GM21529 (cell line): ENCODE results near the gene NPAS1.
A peak's percentile ranks its signal among the peaks of the same experiment; 100 is the strongest.
"Not testable (repeated sequence)": the region's sequence is repeated elsewhere in the genome, so short reads cannot be mapped to it uniquely, and the experiment has no call there.

Experiments
- ATAC-seq: cut with Tn5 transposase; IDR thresholded peaks from one replicate; pipeline ENCODE4 v1.9.1; 2021; ENCODE audit not compliant: unreplicated experiment

NPAS1 gene

DNA sequence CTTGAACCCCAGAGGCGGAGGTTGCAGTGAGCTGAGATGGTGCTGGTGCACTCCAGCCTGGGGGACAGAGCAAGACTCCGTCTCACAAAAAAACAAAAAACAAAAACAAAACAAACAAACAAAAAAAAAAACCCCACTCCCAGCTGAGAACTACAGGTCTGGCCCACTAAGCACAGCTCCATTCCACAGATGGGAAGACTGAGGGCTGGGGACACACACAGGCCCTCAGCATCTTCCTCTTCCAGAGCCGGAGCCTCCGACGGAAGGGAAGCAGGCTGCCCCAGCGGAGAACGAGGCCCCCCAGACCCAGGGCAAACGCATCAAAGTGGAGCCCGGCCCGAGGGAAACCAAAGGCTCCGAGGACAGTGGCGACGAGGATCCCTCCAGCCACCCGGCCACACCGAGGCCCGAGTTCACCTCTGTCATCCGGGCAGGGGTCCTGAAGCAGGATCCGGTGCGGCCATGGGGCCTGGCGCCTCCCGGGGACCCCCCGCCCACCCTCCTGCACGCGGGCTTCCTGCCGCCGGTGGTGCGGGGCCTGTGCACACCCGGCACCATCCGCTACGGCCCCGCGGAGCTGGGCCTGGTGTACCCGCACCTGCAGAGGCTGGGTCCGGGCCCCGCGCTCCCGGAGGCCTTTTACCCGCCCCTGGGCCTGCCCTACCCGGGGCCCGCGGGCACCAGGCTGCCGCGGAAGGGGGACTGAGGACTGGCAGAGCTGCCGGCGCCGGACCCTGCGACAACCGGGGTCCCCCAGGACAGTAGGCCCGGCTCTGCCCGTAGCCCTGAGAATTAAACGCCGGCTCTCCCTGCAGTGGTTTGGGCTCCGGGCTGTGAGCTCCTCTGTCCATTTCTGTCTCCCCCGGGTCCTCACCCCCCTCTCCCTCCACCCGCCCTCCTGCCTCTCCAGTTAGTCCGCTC, 25.6 kb downstream of the NPAS1 start:
- no peak for ATAC-seq

DNA sequence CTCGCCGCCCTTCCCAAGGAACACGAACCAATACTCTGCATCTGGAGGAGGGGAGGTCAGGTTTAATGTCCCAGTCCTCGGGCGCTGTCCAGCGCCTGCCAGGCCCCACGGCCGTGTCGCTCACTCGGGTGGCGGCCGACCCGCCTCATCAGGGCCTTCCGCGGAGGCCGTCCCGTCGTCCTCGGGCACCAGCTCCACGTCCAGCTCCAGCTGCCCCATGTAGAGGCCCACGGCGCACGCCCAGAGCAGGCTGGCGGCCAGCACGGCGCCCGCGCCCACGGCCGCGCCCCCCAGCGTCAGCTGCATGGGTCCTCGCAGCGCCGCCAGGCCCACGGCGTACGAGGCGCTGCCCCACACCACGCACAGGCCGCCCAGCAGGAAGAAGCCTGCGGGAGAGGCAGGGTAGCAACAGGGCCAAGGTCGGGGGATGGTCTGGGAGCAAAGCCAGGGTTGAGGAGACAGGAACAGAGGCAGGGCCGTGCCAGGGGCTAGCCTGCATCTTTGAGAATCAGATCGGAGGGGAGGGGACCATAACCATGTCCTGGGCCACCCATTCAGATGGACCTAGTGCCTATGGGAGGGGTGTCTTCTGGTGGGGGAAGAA, 26.3 kb downstream of the NPAS1 start:
- ATAC-seq, result no peak

DNA sequence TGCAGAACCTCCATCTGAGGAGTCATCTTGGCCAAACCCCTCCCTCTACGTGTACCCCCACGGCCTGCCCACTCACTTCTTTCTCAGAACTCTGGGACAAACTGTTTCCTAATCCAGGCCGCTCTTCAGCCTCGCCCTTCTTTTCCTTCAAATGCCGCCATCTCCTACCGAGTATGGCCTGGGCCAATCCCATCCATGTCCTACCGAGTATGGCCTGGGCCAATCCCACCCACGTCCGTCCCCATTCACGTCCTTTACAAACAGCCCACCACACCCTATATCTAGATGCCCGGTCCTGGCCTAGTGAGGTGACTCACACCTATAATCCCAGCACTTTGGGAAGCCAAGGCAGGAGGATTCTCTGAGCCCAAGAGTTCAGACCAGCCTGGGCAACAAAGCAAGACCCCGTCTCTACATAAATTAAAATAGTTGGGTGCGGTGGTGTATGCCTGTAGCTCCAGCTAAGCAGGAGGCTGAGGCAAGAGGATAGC, 27.7 kb downstream of the NPAS1 start:
- no peak for ATAC-seq

DNA sequence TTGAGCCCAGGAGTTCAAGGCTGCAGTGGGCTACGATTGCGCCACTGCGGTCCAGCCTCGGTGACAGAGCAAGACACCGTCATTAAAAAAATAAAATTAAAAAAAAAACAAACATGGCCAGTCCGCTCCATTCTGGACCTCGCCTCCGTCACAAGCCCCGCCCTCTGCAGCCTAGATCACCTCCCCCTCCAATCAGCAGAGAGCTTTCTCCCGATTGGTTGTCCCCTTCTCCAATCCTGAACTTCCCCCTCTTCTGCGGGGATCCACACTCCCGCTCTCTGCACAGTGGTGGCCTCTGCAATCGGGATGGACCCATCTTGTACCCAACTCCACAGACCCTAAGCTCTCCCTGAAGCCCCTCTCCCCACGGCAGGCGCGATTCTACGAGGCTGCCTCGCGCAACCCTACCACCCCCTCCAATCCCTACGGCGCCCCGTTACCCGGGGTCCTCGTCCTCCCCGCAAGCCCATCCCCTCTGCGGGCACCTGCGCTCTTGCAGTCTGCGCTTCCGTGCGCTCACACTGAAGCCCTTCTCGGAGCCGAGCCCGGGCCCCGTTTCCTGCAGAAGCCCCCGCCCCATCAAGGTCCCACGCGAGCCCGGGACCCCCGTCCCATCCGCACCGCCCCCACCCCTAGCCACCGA, 28.2 kb downstream of the NPAS1 start:
- ATAC-seq, result peak; percentile 50

DNA sequence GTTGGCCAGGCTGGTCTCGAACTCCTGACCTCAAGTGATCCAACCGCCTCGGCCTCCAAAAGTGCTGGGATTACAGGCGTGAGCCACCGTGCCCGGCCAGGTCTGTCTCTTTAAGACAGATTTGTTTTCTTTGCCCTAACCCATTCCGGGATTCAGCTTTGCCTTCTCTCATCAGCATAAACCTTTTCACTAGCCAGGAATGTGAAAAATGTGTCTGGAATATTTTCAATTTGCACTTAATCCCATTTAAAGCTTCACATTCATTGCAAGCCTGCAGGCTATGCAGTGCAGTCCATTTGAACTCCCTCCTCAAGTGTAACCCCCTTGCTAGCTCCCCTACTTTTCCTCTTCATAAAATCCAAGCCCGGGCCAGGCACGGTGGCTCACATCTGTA, 29.7 kb downstream of the NPAS1 start:
- no peak for ATAC-seq

DNA sequence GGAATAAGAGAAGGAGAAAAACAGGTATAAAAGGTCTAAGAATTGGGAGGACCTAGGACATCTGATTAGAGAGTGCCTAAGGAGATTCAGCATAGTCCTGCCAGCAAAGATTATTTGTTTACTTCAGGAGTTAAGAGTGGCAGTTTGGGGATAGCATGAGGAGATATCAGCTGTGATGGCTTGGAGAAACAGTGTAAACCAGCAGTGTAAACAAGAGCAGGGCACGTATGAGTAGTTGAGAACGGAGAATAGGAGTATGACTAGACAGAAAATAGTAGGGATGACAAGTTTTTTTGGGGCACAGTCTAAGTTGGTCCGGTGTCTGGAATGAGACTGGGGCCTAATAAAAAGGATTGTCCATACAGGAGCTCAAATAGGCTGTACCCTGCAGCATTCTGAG, 30.9 kb downstream of the NPAS1 start:
- ATAC-seq, result not testable (repeated sequence)

DNA sequence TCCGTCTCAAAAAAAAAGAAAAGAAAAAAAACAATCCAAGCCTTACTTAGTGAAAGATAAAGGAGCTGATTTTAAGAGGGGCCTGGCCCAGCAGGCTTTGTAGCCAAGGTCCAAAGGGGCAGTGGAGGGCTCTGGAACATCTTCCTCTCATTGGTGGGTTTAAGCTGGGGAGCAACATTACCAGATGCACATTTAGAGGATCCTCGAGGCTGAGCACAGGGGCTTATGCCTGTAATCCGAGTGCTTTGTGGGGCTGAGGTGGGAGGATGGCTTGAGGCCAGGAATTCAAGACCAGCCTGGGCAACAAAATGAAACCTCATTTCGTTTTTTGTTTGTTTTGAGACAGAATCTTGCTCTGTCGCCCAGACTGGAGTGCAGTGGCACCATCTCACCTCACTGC, 36.8 kb downstream of the NPAS1 start:
- no peak for ATAC-seq

DNA sequence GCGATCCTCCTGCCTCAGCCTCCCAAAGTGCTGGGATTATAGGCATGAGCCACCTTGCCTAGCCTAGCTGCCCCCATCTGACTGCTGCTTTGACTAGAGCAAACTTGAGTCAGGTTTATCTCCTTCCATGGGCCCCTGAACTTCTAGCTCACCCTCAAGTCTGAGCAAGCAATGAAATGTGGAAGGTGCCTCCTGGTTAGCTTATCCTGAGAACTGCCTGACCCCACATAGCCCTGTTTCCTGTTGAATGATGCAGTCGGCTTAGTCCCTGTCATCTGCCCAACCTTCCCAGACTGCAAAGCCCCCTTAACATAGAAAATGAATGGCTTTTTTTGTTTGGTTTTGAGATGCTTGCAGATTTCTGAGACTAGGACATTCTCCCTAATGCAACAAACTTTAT, 37.7 kb downstream of the NPAS1 start:
- no peak for ATAC-seq

DNA sequence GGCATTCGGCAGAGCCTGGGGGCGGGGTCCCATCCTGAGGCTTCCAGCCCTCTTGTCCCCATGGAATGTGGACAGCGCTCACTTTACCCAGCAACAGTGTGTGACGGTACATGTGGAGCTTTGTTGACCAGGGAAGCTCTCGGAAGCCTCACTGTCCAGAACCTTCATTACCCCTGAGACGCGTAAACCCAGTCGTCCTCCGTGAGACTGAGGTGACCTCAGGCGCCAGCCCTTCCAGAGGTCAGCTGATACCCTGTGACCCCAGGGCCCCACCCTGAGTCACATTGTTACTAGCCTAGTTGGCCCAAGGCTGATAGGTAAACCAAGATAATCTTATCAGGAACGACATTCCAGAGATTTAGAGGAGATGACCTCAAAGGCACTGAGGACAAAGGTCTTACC, 39.0 kb downstream of the NPAS1 start:
- no peak for ATAC-seq

DNA sequence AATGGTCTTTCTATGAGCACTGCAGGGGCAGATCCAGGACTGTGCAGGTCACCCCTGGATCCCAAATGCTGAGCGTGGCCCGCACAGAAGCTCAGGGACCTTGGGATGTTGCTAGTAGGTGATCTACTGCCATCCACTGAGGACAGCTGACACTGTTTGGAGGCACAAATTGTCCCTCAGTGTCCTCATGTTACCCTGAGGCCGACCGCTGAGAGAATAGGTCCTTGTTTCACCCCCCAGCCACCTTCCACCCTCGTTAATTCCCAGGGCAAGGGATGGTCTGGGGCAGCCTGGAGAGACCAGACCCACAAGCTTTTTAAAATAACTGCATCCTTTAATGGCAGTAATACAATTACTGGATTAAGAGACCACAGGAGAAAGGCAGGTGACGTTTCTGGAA, 44.2 kb downstream of the NPAS1 start:
- ATAC-seq, result no peak

DNA sequence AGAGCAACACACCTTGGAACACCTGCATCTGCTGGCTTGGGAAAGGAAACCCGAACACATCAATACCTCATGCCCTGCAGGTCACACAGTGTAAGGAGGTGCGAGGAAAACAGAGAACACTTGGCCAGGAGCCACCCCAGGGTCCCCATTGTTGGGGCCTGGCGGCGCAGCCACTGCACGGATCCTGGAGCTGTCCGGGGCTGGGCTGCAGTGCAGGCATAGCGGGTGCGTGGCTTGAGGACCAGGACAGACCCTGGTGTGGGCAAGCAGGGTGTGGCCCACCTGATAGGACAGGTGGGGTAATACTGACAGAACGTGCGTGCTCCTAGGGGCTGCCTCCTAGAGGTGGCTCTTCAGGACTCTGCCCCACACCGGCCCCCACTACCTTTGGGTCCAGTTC, 45.6 kb downstream of the NPAS1 start:
- no peak for ATAC-seq

DNA sequence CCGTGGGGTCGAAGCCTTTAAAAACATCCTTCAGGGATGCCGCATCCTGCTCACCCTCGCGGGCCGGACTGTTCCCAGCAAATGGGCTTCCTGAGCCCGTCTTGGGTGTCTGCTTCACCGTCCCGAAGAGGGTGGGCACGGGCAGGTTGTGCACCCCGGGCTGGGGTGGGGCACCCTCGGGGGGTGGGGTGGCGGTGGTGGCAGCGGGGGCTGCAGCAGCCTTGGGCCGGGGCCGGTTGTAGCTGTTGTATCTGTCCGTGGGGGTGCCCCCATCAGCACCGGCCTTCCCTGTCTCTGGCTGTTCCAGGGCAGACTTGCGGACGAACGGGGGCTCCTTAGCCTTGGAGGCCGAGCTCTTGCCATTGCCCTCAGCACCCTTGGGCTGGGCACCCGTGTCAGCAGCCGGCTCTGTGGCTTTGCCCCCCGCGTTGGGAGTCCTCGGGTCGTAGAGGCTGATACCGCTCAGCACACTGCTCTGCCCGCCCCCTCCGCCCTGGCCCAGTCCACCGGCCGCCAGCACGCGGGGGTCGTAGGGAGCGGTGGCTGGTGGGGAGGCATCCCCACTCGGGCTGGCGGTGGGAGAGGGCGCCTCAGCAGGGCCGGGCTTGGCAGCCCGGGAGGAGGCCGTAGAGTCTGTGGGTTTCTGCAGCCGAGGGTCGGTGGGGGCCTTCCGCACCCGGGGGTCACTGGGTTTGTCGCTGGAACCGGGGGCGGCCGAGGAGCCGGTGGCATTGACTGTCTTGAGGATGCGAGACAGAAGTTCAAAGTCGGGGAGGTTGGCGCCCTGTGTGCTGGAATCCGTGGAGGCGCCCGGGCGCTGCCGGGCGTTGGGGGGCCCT, 47.0 kb downstream of the NPAS1 start:
- ATAC-seq, result no peak

DNA sequence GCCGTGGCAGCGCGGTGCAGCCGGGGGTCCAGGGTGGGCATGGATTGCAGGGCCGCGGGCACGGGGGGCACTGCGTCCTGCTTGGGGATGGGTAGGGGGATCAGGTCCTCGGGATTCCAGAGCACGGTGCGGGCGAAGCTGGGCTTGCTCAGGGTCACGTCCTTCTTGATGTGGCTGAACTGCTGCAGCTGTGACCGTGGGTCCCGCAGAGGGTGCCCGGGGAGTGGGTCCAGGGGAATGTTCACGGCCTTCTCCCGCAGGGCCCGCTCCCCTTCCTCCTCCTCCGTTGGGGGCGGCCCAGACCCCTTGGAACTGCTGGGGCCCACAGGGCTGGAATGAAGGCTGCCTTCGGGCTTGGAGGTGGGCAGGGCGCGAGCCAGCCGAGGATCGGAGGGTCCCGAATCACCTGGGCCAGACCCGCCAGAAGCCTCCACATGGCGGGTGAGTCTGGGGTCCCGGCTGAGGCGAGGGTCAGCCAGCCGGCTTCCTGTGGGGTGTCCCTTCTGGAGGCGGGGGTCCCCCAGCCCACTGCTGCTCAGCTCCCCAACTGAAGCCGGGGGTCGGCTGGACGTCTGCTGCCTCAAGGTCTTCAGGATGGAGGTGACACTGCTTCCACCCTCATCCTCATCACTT, 47.7 kb downstream of the NPAS1 start:
- ATAC-seq, result no peak

DNA sequence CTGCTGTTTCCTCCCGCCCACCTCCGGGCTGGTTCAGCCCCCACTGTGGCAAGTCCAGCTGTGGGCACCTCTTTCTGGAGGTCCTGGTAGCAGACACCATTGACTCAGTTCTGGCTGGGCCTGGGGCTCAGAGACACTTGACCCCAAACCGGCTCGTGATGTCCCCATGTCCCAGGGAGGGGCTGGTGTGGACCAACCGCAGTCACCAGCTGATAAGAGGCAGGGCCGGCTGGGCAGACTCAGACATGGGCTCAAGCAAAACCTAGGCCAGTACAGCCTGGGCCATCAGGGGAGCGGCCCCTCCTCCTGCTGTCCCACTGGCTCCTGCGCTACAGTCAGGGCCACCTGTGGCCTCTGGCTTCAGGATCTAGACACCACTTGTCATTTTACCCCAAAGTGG, 48.6 kb downstream of the NPAS1 start:
- no peak for ATAC-seq

DNA sequence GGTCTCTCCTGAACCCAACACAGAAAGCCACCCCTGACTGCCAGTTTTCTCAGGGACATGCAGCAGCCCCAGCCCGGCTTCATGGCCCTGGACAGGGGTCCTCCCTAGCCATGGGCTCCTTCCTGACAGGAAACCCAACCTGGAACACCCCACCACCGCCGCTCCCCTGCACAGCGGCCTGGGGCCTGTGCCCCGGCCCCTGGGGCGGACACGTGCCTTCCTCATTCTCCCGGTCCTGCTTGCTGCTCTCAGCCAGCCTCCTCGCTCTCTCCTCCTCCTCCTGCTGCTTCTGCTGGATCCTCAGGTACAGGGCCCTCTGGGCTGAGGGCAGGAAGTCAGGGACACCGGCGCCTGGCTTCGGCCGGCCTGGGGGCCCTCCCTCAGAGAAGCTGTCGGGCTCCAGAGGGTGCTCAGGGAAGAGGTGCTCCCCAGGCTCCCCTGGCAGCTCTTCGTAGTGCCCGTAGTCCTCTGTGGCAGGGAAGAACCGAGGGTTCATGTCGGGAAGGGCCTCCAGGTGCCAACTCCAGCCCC, 49.3 kb downstream of the NPAS1 start:
- ATAC-seq, result no peak

DNA sequence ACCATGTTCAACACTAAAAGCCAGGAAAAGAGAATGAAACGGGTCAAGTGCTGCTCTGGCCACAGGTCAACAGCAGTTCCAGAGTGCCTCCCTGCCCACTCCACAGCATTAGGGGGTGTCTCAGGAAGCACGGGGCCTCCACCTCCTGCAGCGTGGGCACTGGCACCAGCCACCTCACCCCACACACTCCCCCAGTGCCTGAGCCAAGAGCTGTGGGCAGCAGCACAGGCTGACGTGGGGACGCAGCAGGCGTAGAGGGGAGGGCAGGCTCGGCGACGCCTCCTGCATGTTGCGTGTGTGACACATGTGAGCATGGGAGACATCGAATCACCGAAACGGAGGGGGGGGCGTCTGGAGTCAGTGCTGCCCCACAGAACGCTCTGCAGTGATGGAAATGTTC, 50.2 kb downstream of the NPAS1 start:
- ATAC-seq, result no peak

DNA sequence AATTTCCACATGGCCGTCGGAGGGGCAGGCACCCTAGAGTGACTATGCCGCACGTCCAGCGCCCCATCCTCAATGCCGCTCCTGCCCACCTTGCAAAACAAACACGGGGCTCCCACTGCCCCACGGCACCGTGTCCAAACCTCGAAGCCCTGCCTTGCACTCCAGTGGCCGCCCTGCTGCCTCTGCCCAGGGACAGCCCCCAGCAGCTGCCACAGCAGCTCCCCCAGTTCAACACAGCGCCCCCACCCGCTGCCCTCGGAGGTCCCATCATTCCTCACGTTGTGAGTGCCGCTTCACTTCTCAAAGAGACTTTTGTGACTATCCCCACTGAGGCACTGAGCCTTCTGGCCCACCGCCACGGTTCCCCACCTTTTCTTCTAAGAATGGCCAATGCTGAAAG, 51.1 kb downstream of the NPAS1 start:
- no peak for ATAC-seq

DNA sequence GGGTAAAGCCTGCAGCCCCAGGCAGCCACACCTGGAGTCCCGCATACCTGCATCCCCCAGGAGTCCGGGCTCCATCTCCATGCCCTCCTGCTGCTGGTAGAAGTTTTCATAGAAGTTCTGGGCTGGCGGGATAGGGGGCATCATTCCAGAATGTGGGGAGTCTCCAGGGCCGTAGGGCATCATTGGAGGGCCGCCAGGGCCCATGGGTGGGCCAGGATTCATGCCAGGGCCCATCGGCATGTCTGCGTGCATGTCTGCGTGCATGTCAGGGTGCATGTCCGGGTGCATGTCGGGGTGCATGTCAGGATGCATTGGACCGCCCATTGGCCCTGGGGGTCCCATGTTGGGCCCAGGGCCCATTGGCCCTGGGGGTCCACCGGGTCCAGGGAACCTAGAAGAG, 52.1 kb downstream of the NPAS1 start:
- ATAC-seq, result no peak

DNA sequence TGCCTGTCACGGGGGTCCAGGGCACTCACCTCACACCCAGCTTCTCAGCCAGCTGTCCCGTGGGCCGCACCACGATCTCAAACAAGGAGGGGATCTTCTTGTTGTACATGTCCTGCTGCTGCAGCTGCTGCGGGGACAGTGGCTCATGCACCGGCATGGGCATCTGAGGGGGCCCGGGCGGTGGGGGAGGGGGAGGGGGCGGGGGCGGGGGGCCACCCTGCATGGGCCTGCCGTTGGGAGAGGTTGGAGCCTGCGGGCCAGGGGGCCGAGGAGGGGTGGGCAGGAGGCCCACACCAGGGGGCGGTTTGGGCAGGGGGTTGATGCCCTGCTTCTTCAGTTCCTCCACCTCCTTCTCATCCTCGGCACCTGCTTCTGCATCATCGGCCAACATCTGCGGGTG, 52.7 kb downstream of the NPAS1 start:
- ATAC-seq, result no peak

DNA sequence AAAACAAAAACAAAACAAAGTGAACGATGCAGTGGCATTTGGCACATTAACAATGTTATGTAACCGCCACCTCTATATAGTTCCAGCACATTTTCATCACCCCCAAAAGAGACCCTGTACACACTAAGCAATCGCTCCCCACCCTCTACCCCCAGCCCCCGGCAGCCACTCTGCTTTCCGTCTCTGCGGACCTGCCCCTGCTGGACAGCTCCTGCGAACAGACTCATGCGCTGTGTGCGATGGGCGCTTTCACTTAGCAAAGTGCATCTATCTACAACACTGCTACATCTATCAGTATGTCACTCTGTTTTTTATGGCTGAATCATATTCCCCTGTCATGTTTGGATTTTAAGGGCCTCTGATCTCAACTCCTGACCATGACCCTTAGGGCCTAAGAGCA, 53.9 kb downstream of the NPAS1 start:
- ATAC-seq, result no peak
